HEK293 (cell line): Measurements from ENCODE around the gene MARK4.
"Not testable (repeated sequence)": the region's sequence is repeated elsewhere in the genome, so short reads cannot be mapped to it uniquely, and the experiment has no call there.

Experiments used
- CTCF ChIA-PET: fragments of 350-600 bp; formaldehyde crosslinking; extraction: SDS; loops from one replicate; lab custom pipeline; 2021; ENCODE audit warnings: antibody characterized with exemption; lab: Yijun Ruan, JAX
- POLR2A ChIA-PET: fragments of 300-600 bp; formaldehyde crosslinking; extraction: SDS; loops from one replicate; lab custom pipeline; 2020; ENCODE audit warnings: antibody characterized with exemption, inconsistent platforms; lab: Yijun Ruan, JAX
- H3K27ac ChIP-seq: fragments of 200-500 bp; sonication (Bioruptor generic); 2 replicates; pipeline ENCODE4 v1.5.1; 2014; ENCODE audit warnings: low read depth, low read length, control low read depth, inconsistent platforms; ENCODE audit errors: extremely low read depth
- H3K36me3 ChIP-seq, 2 experiments: fragments of 200-500 bp in 1 of 2; sonication (Bioruptor generic) in 1 of 2; 1 replicate in 1 of 2; 2 replicates in 1 of 2; pipeline ENCODE4 v1.5.1; 2014 to 2017; ENCODE audit warnings: inconsistent platforms in 2 of 2, low read length in 2 of 2; ENCODE audit not compliant: control insufficient read depth in 2 of 2, insufficient read depth in 1 of 2
- H3K4me1 ChIP-seq: fragments of 200-500 bp; sonication (Bioruptor generic); 2 replicates; pipeline ENCODE4 v1.5.1; 2014; ENCODE audit warnings: mild to moderate bottlenecking, low read length, inconsistent platforms; ENCODE audit not compliant: control insufficient read depth, insufficient read depth
- H3K4me3 ChIP-seq: 2 replicates; pipeline ENCODE4 v1.5.1; 2011; ENCODE audit warnings: low read depth, mild to moderate bottlenecking, control low read depth, low read length, moderate library complexity
- H3K9me3 ChIP-seq: fragments of 200-500 bp; sonication (Bioruptor generic); 2 replicates; pipeline ENCODE4 v1.5.1; 2014; ENCODE audit warnings: low read depth, low read length, inconsistent platforms; ENCODE audit not compliant: control insufficient read depth, insufficient read depth
- AEBP2 ChIP-seq: fragments of 450-650 bp; formaldehyde crosslinking; IDR thresholded peaks from 2 replicates; pipeline ENCODE4 v1.5.1; 2016; ENCODE audit warnings: missing biosample characterization, missing genetic modification characterization, borderline replicate concordance
- GLI4 ChIP-seq: fragments of 450-650 bp; formaldehyde crosslinking; IDR thresholded peaks from 2 replicates; pipeline ENCODE4 v1.5.1; 2016; ENCODE audit warnings: missing biosample characterization, missing genetic modification characterization
- GLIS2 ChIP-seq: fragments of 450-650 bp; formaldehyde crosslinking; IDR thresholded peaks from 2 replicates; pipeline ENCODE4 v1.5.1; 2016; ENCODE audit warnings: missing biosample characterization, missing genetic modification characterization
- IKZF3 ChIP-seq: fragments of 450-650 bp; IDR thresholded peaks from 2 replicates; pipeline ENCODE4 v1.5.0; 2018; ENCODE audit warnings: missing biosample characterization, mild to moderate bottlenecking, missing genetic modification characterization, moderate library complexity
- SCRT1 ChIP-seq: fragments of 450-650 bp; formaldehyde crosslinking; IDR thresholded peaks from 2 replicates; pipeline ENCODE4 v1.5.1; 2016; ENCODE audit warnings: missing biosample characterization, missing genetic modification characterization, borderline replicate concordance
- TRIM28 ChIP-seq: IDR thresholded peaks from 2 replicates; pipeline ENCODE4 v1.6.1; 2011; ENCODE audit warnings: low read length, control low read depth, borderline replicate concordance
- ZBTB20 ChIP-seq: fragments of 450-650 bp; formaldehyde crosslinking; IDR thresholded peaks from 2 replicates; pipeline ENCODE4 v1.5.1; 2016; ENCODE audit warnings: missing biosample characterization, missing genetic modification characterization
- ZBTB6 ChIP-seq: fragments of 450-650 bp; formaldehyde crosslinking; IDR thresholded peaks from 2 replicates; pipeline ENCODE4 v1.5.1; 2017; ENCODE audit warnings: missing biosample characterization, missing genetic modification characterization
- ZBTB8A ChIP-seq: fragments of 450-650 bp; formaldehyde crosslinking; IDR thresholded peaks from 2 replicates; pipeline ENCODE4 v1.5.1; 2016; ENCODE audit warnings: missing biosample characterization, missing genetic modification characterization
- ZNF16 ChIP-seq: fragments of 450-650 bp; formaldehyde crosslinking; IDR thresholded peaks from 2 replicates; pipeline ENCODE4 v1.5.1; 2016; ENCODE audit warnings: low read depth, missing biosample characterization, missing genetic modification characterization
- ZNF280C ChIP-seq: fragments of 450-650 bp; formaldehyde crosslinking; IDR thresholded peaks from 2 replicates; pipeline ENCODE4 v1.5.1; 2016; ENCODE audit warnings: missing biosample characterization, missing genetic modification characterization
- ZNF280D ChIP-seq: fragments of 450-650 bp; formaldehyde crosslinking; IDR thresholded peaks from 2 replicates; pipeline ENCODE4 v1.5.1; 2016; ENCODE audit warnings: missing biosample characterization, missing genetic modification characterization
- ZNF391 ChIP-seq: fragments of 450-650 bp; formaldehyde crosslinking; IDR thresholded peaks from 2 replicates; pipeline ENCODE4 v1.5.1; 2016; ENCODE audit warnings: low read depth, missing biosample characterization, missing genetic modification characterization, borderline replicate concordance
- ZNF514 ChIP-seq: fragments of 450-650 bp; formaldehyde crosslinking; IDR thresholded peaks from 2 replicates; pipeline ENCODE4 v1.5.1; 2016; ENCODE audit warnings: missing biosample characterization, missing genetic modification characterization
- ZNF558 ChIP-seq: fragments of 450-650 bp; formaldehyde crosslinking; IDR thresholded peaks from 2 replicates; pipeline ENCODE4 v1.5.1; 2016; ENCODE audit warnings: missing biosample characterization, missing genetic modification characterization
- ZNF623 ChIP-seq: fragments of 450-650 bp; formaldehyde crosslinking; IDR thresholded peaks from 2 replicates; pipeline ENCODE4 v1.5.1; 2016; ENCODE audit warnings: missing biosample characterization, missing genetic modification characterization
- ZNF660 ChIP-seq: fragments of 450-650 bp; IDR thresholded peaks from 2 replicates; pipeline ENCODE4 v1.5.1; 2018; ENCODE audit warnings: missing biosample characterization, mild to moderate bottlenecking, missing genetic modification characterization
- ZNF677 ChIP-seq: fragments of 450-650 bp; IDR thresholded peaks from 2 replicates; pipeline ENCODE4 v1.5.0; 2018; ENCODE audit warnings: missing biosample characterization, mild to moderate bottlenecking, missing genetic modification characterization, moderate library complexity
- ZNF747 ChIP-seq: fragments of 450-650 bp; formaldehyde crosslinking; IDR thresholded peaks from 2 replicates; pipeline ENCODE4 v1.5.1; 2016; ENCODE audit warnings: missing biosample characterization, missing genetic modification characterization

MARK4 gene

GRCh38 chr19:45222724-45223123 lies 28.3 kb upstream of the MARK4 start:
- H3K4me3 ChIP-seq = no peak overlapping the region
- H3K27ac ChIP-seq = no peak overlapping the region
- CTCF ChIA-PET = interaction anchor here (0.9 to 1.3 kb wide), 3 partner anchors 12 to 27 kb away, joined by 3 to 4 read pairs (median 4); no protein-coding TSS in a partner anchor
- H3K36me3 ChIP-seq = no peaks in the 10 kb centered on the region
- TF ChIP-seq ZNF677 (tag by site-specific recombination) = no peak
- TF ChIP-seq ZNF558 (tag by site-specific recombination) = no peak
- POLR2A ChIA-PET = no interaction called here
- no peaks in the 10 kb centered on the region for H3K4me1 ChIP-seq
- H3K9me3 ChIP-seq = no peaks in the 10 kb centered on the region

- H3K4me1 ChIP-seq = no peaks in the 10 kb centered on the region
- H3K27ac ChIP-seq = no peak overlapping the region
- no peak for TF ChIP-seq ZNF660 (tag by site-specific recombination)
- 0 out of 2 replicates have a peak, but pooled peaks have one; percentile 73 for TF ChIP-seq ZNF280D (tag by site-specific recombination)
- TF ChIP-seq ZNF623 = peak; percentile 98
- TF ChIP-seq ZNF16 (tag by site-specific recombination) = no peak
- CTCF ChIA-PET = interaction anchor here (0.7 to 1.3 kb wide), 3 partner anchors 13 to 41 kb away, joined by 3 to 4 read pairs (median 4); no protein-coding TSS in a partner anchor
- POLR2A ChIA-PET = no interaction called here
- H3K4me3 ChIP-seq = no peak overlapping the region
- H3K9me3 ChIP-seq = no peaks in the 10 kb centered on the region
- no peaks in the 10 kb centered on the region for H3K36me3 ChIP-seq
Measured at GRCh38 chr19:45223879-45224278, 27.2 kb upstream of the MARK4 start.

- no peak for TF ChIP-seq AEBP2 (tag by site-specific recombination)
- TF ChIP-seq ZNF747 = no peak
- no peak for TF ChIP-seq ZNF391 (tag by site-specific recombination)
- TF ChIP-seq IKZF3 (tag by site-specific recombination) = no peak
- TF ChIP-seq ZBTB8A = no peak
- TF ChIP-seq GLIS2 (tag by site-specific recombination) = no peak
- TF ChIP-seq ZNF280C (tag by site-specific recombination) = no peak
- TF ChIP-seq GLI4 (tag by site-specific recombination) = no peak
- no peak for TF ChIP-seq ZNF514
- TF ChIP-seq ZBTB6 (tag by site-specific recombination) = no peak
- no peak for TF ChIP-seq ZBTB20
- TF ChIP-seq SCRT1 = no peak
- TF ChIP-seq TRIM28 = no peak
- H3K4me3 ChIP-seq = no peak overlapping the region
- ChIA-PET CTCF (interaction anchor here (0.7 kb wide), 1 partner anchor 55 kb away, joined by 5 read pairs; no protein-coding TSS in a partner anchor), POLR2A (no interaction called here)
- H3K36me3 ChIP-seq = no peaks in the 10 kb centered on the region
- H3K4me1 ChIP-seq = no peaks in the 10 kb centered on the region
- no peak overlapping the region for H3K27ac ChIP-seq
- no peaks in the 10 kb centered on the region for H3K9me3 ChIP-seq
Measured at GRCh38 chr19:45224645-45225044, 26.4 kb upstream of the MARK4 start.

- H3K9me3 ChIP-seq, H3K36me3 ChIP-seq, H3K27ac ChIP-seq, H3K4me1 ChIP-seq, H3K4me3 ChIP-seq, POLR2A ChIA-PET: not testable (repeated sequence)
- CTCF ChIA-PET = interaction anchor here (0.6 to 1.7 kb wide), 3 partner anchors 15 to 540 kb away, joined by 4 read pairs; partner anchors contain the start of gene SIX5
Measured at GRCh38 chr19:45229056-45229455, 22.0 kb upstream of the MARK4 start.
